ENCODE data around the gene PCDH18. TPM values are rescaled to one million over a fixed set of nuclear protein-coding genes. Genes with fewer than 3 reads are reported as not detected.

PCDH18 gene, protein sequence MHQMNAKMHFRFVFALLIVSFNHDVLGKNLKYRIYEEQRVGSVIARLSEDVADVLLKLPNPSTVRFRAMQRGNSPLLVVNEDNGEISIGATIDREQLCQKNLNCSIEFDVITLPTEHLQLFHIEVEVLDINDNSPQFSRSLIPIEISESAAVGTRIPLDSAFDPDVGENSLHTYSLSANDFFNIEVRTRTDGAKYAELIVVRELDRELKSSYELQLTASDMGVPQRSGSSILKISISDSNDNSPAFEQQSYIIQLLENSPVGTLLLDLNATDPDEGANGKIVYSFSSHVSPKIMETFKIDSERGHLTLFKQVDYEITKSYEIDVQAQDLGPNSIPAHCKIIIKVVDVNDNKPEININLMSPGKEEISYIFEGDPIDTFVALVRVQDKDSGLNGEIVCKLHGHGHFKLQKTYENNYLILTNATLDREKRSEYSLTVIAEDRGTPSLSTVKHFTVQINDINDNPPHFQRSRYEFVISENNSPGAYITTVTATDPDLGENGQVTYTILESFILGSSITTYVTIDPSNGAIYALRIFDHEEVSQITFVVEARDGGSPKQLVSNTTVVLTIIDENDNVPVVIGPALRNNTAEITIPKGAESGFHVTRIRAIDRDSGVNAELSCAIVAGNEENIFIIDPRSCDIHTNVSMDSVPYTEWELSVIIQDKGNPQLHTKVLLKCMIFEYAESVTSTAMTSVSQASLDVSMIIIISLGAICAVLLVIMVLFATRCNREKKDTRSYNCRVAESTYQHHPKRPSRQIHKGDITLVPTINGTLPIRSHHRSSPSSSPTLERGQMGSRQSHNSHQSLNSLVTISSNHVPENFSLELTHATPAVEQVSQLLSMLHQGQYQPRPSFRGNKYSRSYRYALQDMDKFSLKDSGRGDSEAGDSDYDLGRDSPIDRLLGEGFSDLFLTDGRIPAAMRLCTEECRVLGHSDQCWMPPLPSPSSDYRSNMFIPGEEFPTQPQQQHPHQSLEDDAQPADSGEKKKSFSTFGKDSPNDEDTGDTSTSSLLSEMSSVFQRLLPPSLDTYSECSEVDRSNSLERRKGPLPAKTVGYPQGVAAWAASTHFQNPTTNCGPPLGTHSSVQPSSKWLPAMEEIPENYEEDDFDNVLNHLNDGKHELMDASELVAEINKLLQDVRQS
- 224 and 247 TPM in 2 replicates for total RNA-seq

GRCh38 chr4:137531986-137532868 is at the start of gene PCDH18:
TSS of gene PCDH18 (minus strand) at chr4:137532494. CDS start at chr4:137532088, 406 bp downstream.

